ENCODE measurements around the gene HLA-DMA. TPM values are rescaled to one million over a fixed set of nuclear protein-coding genes. Genes with fewer than 3 reads are reported as not detected.

HLA-DMA gene
- total and polyA plus RNA-seq, 9 of the 15 experiments (the other 6 are each of a cell fraction or from before 2014, with no cell fraction given): 0.13 to 0.83 (median 0.51) TPM

DNA sequence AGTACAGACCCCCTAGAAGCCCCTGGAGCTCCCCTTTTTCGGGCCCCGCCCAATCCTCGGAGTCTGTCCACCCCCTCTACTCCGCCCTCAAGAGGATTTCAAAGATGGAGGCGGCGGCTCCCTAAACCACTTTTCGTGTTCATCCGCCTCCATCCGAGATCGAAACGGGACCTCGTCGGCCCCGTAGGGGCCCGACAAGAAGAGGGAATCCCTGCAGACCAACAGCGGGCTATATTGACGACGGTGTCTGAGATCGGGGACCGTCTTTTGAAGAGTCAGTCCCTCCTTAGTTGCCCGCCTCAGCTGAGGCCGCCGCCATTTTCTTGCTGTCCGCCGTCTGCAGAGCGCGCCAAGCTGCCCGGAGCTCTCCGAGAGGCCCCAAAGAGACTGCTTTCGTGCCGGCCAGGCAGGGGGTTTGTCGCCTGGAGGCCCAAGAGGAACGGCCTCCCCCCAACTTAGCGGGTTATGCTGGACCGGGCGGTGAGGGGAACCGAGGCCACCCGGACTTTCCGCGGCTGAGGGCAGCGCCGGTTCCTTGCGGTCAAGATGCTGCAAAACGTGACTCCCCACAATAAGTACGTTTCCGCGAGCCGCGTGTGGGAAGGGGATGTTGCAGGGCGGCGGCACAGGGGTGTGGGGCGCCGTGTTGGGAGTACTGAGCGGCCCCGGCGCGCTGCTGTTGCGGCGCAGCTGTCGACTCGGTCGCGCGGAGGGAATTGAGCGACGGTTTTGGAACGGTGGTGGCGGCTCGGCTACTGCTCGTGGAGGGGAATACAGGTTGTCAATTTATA lies 19.7 kb upstream of the HLA-DMA start (continued):
- TF ChIP-seq ZNF12 (CRISPR knock-in tag; IDR thresholded peaks at IDR 0.05) (peak; percentile 18; the same call in 1 of the 2 replicates), POU5F1 (IDR thresholded peaks at IDR 0.05; ENCODE audit: borderline replicate concordance, low read depth, low read length, partially characterized antibody) (no peak), ZSCAN29 (IDR thresholded peaks at IDR 0.05) (no peak), ZNF766 (CRISPR knock-in tag; conservative IDR thresholded peaks at IDR 0.05) (no peak), SP2 (IDR thresholded peaks at IDR 0.05; ENCODE audit: extremely low read depth, low read depth, low read length, poor library complexity, severe bottlenecking) (no peak), ZNF584 (CRISPR knock-in tag; IDR thresholded peaks at IDR 0.05; ENCODE audit: low read depth) (no peak), ZFP30 (CRISPR knock-in tag; IDR thresholded peaks at IDR 0.05; ENCODE audit: borderline replicate concordance) (0 out of 2 replicates have a peak, but pooled peaks have one; percentile 1), SMAD2 (IDR thresholded peaks at IDR 0.05; ENCODE audit: low read depth, low read length) (no peak), EWSR1 (IDR thresholded peaks at IDR 0.05; ENCODE audit: borderline replicate concordance, low read depth, partially characterized antibody) (no peak), SAFB (IDR thresholded peaks at IDR 0.05; ENCODE audit: borderline replicate concordance, low read depth, low read length) (0 out of 2 replicates have a peak, but pooled peaks have one; percentile 53), CXXC5 (CRISPR knock-in tag; IDR thresholded peaks at IDR 0.05) (no peak), MCM3 (IDR thresholded peaks at IDR 0.05) (no peak), MEIS2 (IDR thresholded peaks at IDR 0.05; ENCODE audit: partially characterized antibody) (no peak), FIP1L1 (IDR thresholded peaks at IDR 0.05; ENCODE audit: low read depth, low read length, poor library complexity, severe bottlenecking) (peak; percentile 99), NELFE (IDR thresholded peaks at IDR 0.05; ENCODE audit: insufficient read depth, insufficient read length) (no peak), PHF20 (IDR thresholded peaks at IDR 0.05; ENCODE audit: partially characterized antibody) (no peak), CHD2 (IDR thresholded peaks at IDR 0.05; ENCODE audit: low read depth, low read length) (0 out of 2 replicates have a peak, but pooled peaks have one; percentile 16)
- TF ChIP-seq, protein P1, sequence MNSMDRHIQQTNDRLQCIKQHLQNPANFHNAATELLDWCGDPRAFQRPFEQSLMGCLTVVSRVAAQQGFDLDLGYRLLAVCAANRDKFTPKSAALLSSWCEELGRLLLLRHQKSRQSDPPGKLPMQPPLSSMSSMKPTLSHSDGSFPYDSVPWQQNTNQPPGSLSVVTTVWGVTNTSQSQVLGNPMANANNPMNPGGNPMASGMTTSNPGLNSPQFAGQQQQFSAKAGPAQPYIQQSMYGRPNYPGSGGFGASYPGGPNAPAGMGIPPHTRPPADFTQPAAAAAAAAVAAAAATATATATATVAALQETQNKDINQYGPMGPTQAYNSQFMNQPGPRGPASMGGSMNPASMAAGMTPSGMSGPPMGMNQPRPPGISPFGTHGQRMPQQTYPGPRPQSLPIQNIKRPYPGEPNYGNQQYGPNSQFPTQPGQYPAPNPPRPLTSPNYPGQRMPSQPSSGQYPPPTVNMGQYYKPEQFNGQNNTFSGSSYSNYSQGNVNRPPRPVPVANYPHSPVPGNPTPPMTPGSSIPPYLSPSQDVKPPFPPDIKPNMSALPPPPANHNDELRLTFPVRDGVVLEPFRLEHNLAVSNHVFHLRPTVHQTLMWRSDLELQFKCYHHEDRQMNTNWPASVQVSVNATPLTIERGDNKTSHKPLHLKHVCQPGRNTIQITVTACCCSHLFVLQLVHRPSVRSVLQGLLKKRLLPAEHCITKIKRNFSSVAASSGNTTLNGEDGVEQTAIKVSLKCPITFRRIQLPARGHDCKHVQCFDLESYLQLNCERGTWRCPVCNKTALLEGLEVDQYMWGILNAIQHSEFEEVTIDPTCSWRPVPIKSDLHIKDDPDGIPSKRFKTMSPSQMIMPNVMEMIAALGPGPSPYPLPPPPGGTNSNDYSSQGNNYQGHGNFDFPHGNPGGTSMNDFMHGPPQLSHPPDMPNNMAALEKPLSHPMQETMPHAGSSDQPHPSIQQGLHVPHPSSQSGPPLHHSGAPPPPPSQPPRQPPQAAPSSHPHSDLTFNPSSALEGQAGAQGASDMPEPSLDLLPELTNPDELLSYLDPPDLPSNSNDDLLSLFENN (IDR thresholded peaks at IDR 0.05; ENCODE audit: low read depth in 2 of 2, low read length in 2 of 2): no peak
- TF ChIP-seq, protein P2, sequence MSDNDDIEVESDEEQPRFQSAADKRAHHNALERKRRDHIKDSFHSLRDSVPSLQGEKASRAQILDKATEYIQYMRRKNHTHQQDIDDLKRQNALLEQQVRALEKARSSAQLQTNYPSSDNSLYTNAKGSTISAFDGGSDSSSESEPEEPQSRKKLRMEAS (CRISPR knock-in tag; IDR thresholded peaks at IDR 0.05): peak; percentile 65; the same call in 1 of the 2 replicates
- TF ChIP-seq, protein P3, sequence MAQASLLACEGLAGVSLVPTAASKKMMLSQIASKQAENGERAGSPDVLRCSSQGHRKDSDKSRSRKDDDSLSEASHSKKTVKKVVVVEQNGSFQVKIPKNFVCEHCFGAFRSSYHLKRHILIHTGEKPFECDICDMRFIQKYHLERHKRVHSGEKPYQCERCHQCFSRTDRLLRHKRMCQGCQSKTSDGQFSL (CRISPR knock-in tag; IDR thresholded peaks at IDR 0.05): no peak
- TF ChIP-seq, protein P3 (tag; IDR thresholded peaks at IDR 0.05): 0 out of 4 replicates have a peak, but pooled peaks of 1 of the 2 experiments have one; percentile 71
- TF ChIP-seq, protein P4, sequence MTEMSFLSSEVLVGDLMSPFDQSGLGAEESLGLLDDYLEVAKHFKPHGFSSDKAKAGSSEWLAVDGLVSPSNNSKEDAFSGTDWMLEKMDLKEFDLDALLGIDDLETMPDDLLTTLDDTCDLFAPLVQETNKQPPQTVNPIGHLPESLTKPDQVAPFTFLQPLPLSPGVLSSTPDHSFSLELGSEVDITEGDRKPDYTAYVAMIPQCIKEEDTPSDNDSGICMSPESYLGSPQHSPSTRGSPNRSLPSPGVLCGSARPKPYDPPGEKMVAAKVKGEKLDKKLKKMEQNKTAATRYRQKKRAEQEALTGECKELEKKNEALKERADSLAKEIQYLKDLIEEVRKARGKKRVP (CRISPR knock-in tag; IDR thresholded peaks at IDR 0.05): no peak

Data from K562 (cell line).